Activated CD4-positive, alpha-beta T cell treated with anti-CD3 and anti-CD28 coated beads, Interleukin-2, amount 50 U/mL, for 16 hours (primary cell): ENCODE measurements around the gene ZNF141.
"Not testable (repeated sequence)": the region's sequence is repeated elsewhere in the genome, so short reads cannot be mapped to it uniquely, and the experiment has no call there.

Experiments
- DNase-seq: peaks from one replicate; pipeline ENCODE4 v3.0.0-alpha.2; 2020

ZNF141 gene

DNA sequence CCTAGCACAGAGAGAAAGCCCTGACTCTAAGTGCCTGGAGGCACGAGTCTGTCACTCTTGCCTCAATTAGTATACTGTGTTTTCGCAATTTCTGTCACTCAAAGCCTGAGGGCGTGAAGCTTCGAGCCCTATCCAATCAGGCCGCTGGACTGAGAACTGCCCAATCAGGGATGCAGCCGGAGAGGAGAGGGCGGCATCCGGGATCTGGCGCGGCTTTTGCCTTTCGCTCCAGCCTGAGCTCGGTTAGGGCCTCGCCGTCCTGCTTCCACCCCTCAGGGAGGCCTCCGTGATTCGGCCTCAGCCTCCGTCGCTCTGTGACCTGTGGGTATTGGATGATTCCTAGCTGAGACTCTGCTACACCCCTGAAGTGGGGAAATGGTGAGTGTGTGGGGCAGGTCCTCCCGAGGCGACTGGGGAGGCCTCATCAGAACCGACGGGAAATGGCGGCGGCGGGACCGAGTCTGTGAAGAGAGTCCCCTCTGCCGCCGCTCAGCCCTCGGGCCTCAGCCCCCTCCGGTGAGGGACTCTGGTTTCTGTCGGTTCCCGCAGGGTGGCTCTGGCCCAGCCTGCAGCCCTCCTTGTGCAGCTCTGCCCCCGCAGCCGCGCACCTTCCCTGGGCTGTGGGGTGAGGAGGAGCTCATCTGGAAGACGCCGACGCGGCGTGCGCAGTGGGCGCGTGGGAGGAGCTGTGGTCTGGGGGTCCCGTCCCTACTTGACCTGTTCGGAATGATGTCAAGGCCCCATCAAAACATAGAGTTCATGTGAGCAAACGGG is 48.5 kb downstream of the ZNF141 start:
- no peak for DNase-seq

DNA sequence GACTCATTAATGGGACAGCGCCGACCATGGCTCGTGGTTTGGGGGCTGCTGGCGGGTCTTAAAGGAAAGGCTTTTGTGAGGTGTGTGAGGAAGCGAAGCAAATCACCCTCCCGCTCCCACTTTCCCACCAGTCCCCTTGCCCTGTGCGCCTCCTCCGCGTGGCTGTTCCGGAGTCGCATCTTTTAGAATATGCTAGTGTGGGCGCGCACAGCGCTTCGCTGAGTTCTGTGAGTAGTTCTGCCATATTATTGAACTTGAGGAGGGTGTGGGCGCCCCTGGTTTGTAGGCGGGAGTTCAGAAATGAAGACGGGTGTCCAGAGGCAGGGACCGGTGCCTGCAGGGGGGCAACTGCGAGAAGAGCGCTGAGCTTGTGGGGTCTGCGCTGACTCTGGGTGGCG is 49.1 kb downstream of the ZNF141 start:
- no peak for DNase-seq

DNA sequence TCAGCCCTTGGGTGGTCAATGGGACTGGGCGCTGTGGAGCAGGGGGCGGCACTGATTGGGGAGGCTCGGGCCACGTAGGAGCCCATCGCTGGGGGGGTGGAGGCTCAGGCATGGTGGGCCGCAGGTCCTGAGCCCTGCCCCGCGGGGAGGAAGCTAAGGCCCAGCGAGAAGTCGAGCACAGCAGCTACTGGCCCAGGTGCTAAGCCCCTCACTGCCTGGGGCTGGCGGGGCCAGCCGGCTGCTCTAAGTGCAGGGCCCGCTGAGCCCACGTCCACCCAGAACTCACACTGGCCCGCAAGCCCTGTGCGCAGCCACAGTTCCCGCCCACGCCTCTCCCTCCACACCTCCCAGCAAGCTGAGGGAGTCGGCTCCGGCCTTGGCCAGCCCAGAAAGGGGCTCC is 66.4 kb downstream of the ZNF141 start:
- no peak for DNase-seq

DNA sequence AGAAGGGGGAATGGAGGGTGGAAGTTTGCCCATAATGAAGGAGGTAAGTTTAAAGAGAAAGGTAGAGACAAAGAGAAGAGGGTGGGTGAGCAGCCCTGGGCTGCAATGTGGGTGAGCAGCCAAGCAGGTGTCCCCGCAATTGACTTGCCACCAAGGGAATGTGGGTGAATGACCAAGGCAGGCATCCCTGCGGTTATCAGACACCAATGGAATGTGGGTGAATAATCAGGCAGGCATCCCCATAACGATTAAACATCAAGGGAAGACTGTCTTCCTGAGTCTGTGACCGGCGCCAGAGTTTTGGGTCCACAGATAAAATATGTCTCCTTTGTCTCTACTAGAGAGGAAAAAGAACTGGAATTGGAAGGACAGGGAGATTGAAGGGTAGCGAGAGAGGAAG is 70.7 kb downstream of the ZNF141 start:
- DNase-seq = not testable (repeated sequence)

DNA sequence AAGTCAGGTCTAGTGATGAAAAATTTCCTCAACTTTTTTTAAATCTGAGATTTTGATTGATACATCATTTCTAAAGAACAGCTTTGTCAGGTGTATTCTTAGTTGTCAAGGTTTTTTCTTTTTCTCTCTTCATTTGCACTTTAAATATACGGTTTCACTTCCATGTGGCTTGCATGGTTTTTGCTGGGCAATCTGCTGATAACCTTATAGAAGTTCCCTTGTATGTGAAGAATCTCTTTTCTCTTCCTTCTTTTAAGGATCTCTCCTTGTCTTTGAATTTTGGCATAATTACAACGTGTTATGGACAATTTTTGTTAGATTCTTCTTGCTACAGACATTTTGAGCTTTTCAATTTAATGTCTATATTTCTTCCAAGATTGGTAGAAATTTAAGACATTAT is 85.0 kb downstream of the ZNF141 start:
- DNase-seq = no peak
